Measurements from ENCODE around the gene OSBPL1A.

DNA sequence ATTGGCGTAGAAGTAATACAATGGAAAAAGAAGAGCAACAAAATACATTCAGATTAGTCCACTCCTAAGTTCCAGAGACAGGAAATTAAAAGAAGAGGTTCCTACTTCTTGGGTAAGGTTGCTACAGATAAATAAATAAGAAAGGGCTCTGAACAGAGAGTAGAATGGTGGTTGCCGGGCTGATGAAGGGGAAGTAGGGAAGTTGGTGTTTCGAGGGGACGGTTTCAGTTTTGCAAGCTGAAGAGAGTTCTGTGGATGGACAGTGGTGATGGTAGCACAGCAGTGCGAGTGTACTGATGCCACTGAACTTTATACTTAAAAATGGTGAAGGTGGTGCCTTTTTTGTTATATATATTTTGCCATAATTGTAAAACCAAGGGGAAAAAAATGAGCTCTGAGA lies 210.6 kb downstream of the OSBPL1A start:
- TF ChIP-seq NFRKB (IDR thresholded peaks at IDR 0.05) (no peak), ZNF384 (IDR thresholded peaks at IDR 0.05) (no peak), LEF1 (IDR thresholded peaks at IDR 0.05; ENCODE audit: borderline replicate concordance) (no peak), TARDBP (IDR thresholded peaks at IDR 0.05) (no peak), SUZ12 (IDR thresholded peaks at IDR 0.05) (no peak), L3MBTL2 (conservative IDR thresholded peaks at IDR 0.05) (no peak)
- TF ChIP-seq, protein P1, sequence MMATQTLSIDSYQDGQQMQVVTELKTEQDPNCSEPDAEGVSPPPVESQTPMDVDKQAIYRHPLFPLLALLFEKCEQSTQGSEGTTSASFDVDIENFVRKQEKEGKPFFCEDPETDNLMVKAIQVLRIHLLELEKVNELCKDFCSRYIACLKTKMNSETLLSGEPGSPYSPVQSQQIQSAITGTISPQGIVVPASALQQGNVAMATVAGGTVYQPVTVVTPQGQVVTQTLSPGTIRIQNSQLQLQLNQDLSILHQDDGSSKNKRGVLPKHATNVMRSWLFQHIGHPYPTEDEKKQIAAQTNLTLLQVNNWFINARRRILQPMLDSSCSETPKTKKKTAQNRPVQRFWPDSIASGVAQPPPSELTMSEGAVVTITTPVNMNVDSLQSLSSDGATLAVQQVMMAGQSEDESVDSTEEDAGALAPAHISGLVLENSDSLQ (IDR thresholded peaks at IDR 0.05) = no peak
